ENCODE measurements around the gene HSP90AB1. TPM values are rescaled to one million over a fixed set of nuclear protein-coding genes. Genes with fewer than 3 reads are reported as not detected.

Gene HSP90AB1
- polyA plus RNA-seq, 3 donors: 119 to 242 (median 145) TPM

- Histone ChIP-seq H3K27me3 (ENCODE audit: control insufficient read depth in 2 of 2, insufficient read depth in 2 of 2, low read length in 2 of 2) (no peaks in the 10 kb centered on the region), H2AFZ (ENCODE audit: insufficient read depth, low read depth, low read length, poor library complexity, severe bottlenecking) (peak overlapping the region; percentile 57), H3K9me3 (replicated peaks in 1 of 2; ENCODE audit: control insufficient read depth in 1 of 2, insufficient read depth in 1 of 2, low read length in 2 of 2) (no peaks in the 10 kb centered on the region), H4K20me1 (ENCODE audit: insufficient read depth, low read length) (peaks cover 94% of the 10 kb centered on the region), H3K27ac (ENCODE audit: low read depth in 1 of 2, low read length in 2 of 2) (no peak overlapping the region), H3K9ac (ENCODE audit: insufficient read depth, low read length, poor library complexity, severe bottlenecking) (peak overlapping the region; percentile 77), H3K4me2 (replicated peaks; ENCODE audit: extremely low read depth, low read length, poor library complexity, severe bottlenecking) (peak overlapping the region; percentile 99), H3K4me1 (ENCODE audit: control insufficient read depth in 1 of 2, insufficient read depth in 2 of 2, low read length in 2 of 2) (peaks cover 18 to 41% of the 10 kb centered on the region in 2 donors), H3K79me2 (ENCODE audit: insufficient read depth, low read length) (peaks cover 15% of the 10 kb centered on the region), H3K36me3 (replicated peaks in 1 of 2; ENCODE audit: control insufficient read depth in 1 of 2, insufficient read depth in 2 of 2, low read length in 2 of 2) (peaks cover 70 to 83% of the 10 kb centered on the region in 2 donors), H3K4me3 (replicated peaks in 1 of 3; ENCODE audit: low read depth in 2 of 3, low read length in 3 of 3) (peak overlapping the region; percentile 49 to 85 (median 69))
- Mint-ChIP-seq H3K4me1 (peaks cover 47% of the 10 kb centered on the region), H3K27me3 (ENCODE audit: low read depth in 3 of 3) (peaks cover 0 to 6% (median 2%) of the 10 kb centered on the region in 3 donors), H3K27ac (peak overlapping the region in 6 of 7 donors; percentile 13 to 78 (median 70)), H3K9me3 (no peaks in the 10 kb centered on the region), H3K4me3 (peak overlapping the region; percentile 79 to 84), H3K36me3 (peaks cover 73 to 77% of the 10 kb centered on the region in 2 donors)
- DNase-seq: no peak
- 26% methylated on average over 13 of the region's 15 CpGs for WGBS (ENCODE audit: insufficient coverage)
- TF ChIP-seq CTCF (IDR thresholded peaks at IDR 0.05): no peak
- intact Hi-C loops (cut with micrococcal nuclease): loop anchor here (5.0 kb wide), 3 partner anchors 34 to 159 kb away; partner anchors contain the start of gene SLC29A1 (in 2 of the 2)
Observed at GRCh38 chr6:44255871-44256774, 9.2 kb downstream of the HSP90AB1 start.

- peak overlapping the region in 4 of 7 donors; percentile 50 to 78 (median 72) for H3K27ac Mint-ChIP-seq
- 0% methylated on average over 10 of the region's 12 CpGs for WGBS (ENCODE audit: insufficient coverage)
- H2AFZ ChIP-seq (ENCODE audit: insufficient read depth, low read depth, low read length, poor library complexity, severe bottlenecking): peak overlapping the region; percentile 57
Observed at GRCh38 chr6:44256775-44257024, 9.8 kb downstream of the HSP90AB1 start.

More at GRCh38 chr6:44256775-44257024, 9.8 kb downstream of the HSP90AB1 start:
- H3K36me3 Mint-ChIP-seq: peaks cover 73 to 77% of the 10 kb centered on the region in 2 donors
- peaks cover 53% of the 10 kb centered on the region for H3K4me1 Mint-ChIP-seq
- Histone ChIP-seq H3K4me3 (replicated peaks in 1 of 3; ENCODE audit: low read depth in 2 of 3, low read length in 3 of 3) (peak overlapping the region; percentile 49 to 85 (median 69)), H3K27ac (ENCODE audit: low read depth in 1 of 2, low read length in 2 of 2) (peak overlapping the region in 1 of 2 donors; percentile 2), H3K4me1 (ENCODE audit: control insufficient read depth in 1 of 2, insufficient read depth in 2 of 2, low read length in 2 of 2) (peaks cover 24 to 47% of the 10 kb centered on the region in 2 donors), H3K79me2 (ENCODE audit: insufficient read depth, low read length) (peaks cover 20% of the 10 kb centered on the region), H4K20me1 (ENCODE audit: insufficient read depth, low read length) (peaks cover 94% of the 10 kb centered on the region), H3K9me3 (replicated peaks in 1 of 2; ENCODE audit: control insufficient read depth in 1 of 2, insufficient read depth in 1 of 2, low read length in 2 of 2) (no peaks in the 10 kb centered on the region), H3K9ac (ENCODE audit: insufficient read depth, low read length, poor library complexity, severe bottlenecking) (peak overlapping the region; percentile 77), H3K4me2 (replicated peaks; ENCODE audit: extremely low read depth, low read length, poor library complexity, severe bottlenecking) (peak overlapping the region; percentile 99), H3K27me3 (ENCODE audit: control insufficient read depth in 2 of 2, insufficient read depth in 2 of 2, low read length in 2 of 2) (no peaks in the 10 kb centered on the region), H3K36me3 (replicated peaks in 1 of 2; ENCODE audit: control insufficient read depth in 1 of 2, insufficient read depth in 2 of 2, low read length in 2 of 2) (peaks cover 70 to 83% of the 10 kb centered on the region in 2 donors)
- DNase-seq: no peak
- H3K9me3 Mint-ChIP-seq: no peaks in the 10 kb centered on the region
- peak overlapping the region; percentile 79 to 84 for H3K4me3 Mint-ChIP-seq
- no peak for TF ChIP-seq CTCF (IDR thresholded peaks at IDR 0.05)
- intact Hi-C loops (cut with micrococcal nuclease): loop anchor here (5.0 kb wide), 3 partner anchors 34 to 159 kb away; partner anchors contain the start of gene SLC29A1 (in 2 of the 2)
- H3K27me3 Mint-ChIP-seq (ENCODE audit: low read depth in 3 of 3): peaks cover 0 to 6% (median 2%) of the 10 kb centered on the region in 3 donors

All from CD14-positive monocyte (primary cell).